H1 (cell line): ENCODE measurements around the gene ACAP3. TPM values are rescaled to one million over a fixed set of nuclear protein-coding genes. Genes with fewer than 3 reads are reported as not detected.

ENCODE experiments used
- CTCF ChIA-PET: fragments of 300-600 bp; sonication (Branson Sonifier 250); formaldehyde crosslinking; loops from one replicate; lab custom pipeline; 2021; ENCODE audit not compliant: partially characterized antibody; lab: Charles Lee
- POLR2A ChIA-PET: fragments of 300-600 bp; sonication (Branson Sonifier 250); formaldehyde crosslinking; loops from one replicate; lab custom pipeline; 2021; ENCODE audit warnings: inconsistent platforms; ENCODE audit not compliant: partially characterized antibody; lab: Charles Lee
- DNase-seq, 2 experiments: peaks; one replicate each; pipeline versions ENCODE4 v3.0.0 to v3.0.0-alpha.2; 2010 to 2022; ENCODE audit warnings: low spot score in 2 of 2, low read depth in 1 of 2, mixed read lengths in 1 of 2
- FAIRE-seq: peaks from 2 replicates; lab custom pipeline; 2011; peaks lifted over from hg19 to GRCh38; lab: Jason Lieb, UNC
- H2AFZ ChIP-seq: 2 replicates; pipeline ENCODE4 v1.8.1; 2012; ENCODE audit warnings: low read length, inconsistent platforms
- H2AK5ac ChIP-seq: 2 replicates; pipeline ENCODE4 v1.6.1; 2013; ENCODE audit warnings: low read depth, low read length
- H2BK120ac ChIP-seq: replicated peaks from 2 replicates; pipeline ENCODE3; 2013; ENCODE audit warnings: low read depth, low read length, inconsistent platforms
- H2BK12ac ChIP-seq: 2 replicates; pipeline ENCODE4 v1.6.1; 2013; ENCODE audit warnings: low read depth, low read length
- H2BK15ac ChIP-seq: 2 replicates; pipeline ENCODE4 v1.6.1; 2013; ENCODE audit warnings: low read length
- H2BK20ac ChIP-seq: 2 replicates; pipeline ENCODE4 v1.6.1; 2013; ENCODE audit warnings: low read length
- H2BK5ac ChIP-seq: 2 replicates; pipeline ENCODE4 v1.6.1; 2013; ENCODE audit warnings: low read depth, low read length
- H3K14ac ChIP-seq: 2 replicates; pipeline ENCODE4 v1.6.1; 2013; ENCODE audit warnings: inconsistent platforms; ENCODE audit not compliant: insufficient read length
- H3K18ac ChIP-seq: 2 replicates; pipeline ENCODE4 v1.6.1; 2013; ENCODE audit warnings: low read length; ENCODE audit errors: extremely low read depth
- H3K23ac ChIP-seq: 2 replicates; pipeline ENCODE4 v1.6.1; 2013; ENCODE audit warnings: inconsistent platforms; ENCODE audit not compliant: insufficient read length
- H3K23me2 ChIP-seq: 2 replicates; pipeline ENCODE4 v1.6.1; 2013; ENCODE audit warnings: low read depth, low read length
- H3K27ac ChIP-seq: 2 replicates; pipeline ENCODE4 v1.6.1; 2011; ENCODE audit warnings: low read depth, low read length, inconsistent platforms
- H3K27me3 ChIP-seq, 4 experiments: replicated peaks in 1 of 4; 1 replicate in 1 of 4; 2 replicates in 3 of 4; pipeline versions ENCODE4 v1.6.1 to v1.8.1; 2011 to 2013; ENCODE audit warnings: low read length in 3 of 4, mild to moderate bottlenecking in 3 of 4, inconsistent platforms in 2 of 4, mixed read lengths in 2 of 4, moderate library complexity in 1 of 4; ENCODE audit not compliant: control insufficient read depth in 3 of 4, insufficient read depth in 3 of 4; ENCODE audit errors: extremely low read depth in 1 of 4
- H3K36me3 ChIP-seq, 4 experiments: 2 replicates each; pipeline versions ENCODE4 v1.6.1 to v1.8.1; 2011 to 2013; ENCODE audit warnings: mild to moderate bottlenecking in 4 of 4, low read length in 3 of 4, moderate library complexity in 2 of 4, control low read depth in 1 of 4, inconsistent platforms in 1 of 4; ENCODE audit not compliant: insufficient read depth in 4 of 4, control insufficient read depth in 2 of 4
- H3K4ac ChIP-seq: replicated peaks from 2 replicates; pipeline ENCODE3; 2013; ENCODE audit warnings: low read length, low read depth, mixed read lengths, inconsistent platforms; ENCODE audit not compliant: insufficient read length
- H3K4me1 ChIP-seq, 4 experiments: replicated peaks in 1 of 4; 1 replicate in 1 of 4; 2 replicates in 3 of 4; pipeline versions ENCODE4 v1.6.1 to v1.8.1; 2011 to 2013; ENCODE audit warnings: low read length in 3 of 4, inconsistent platforms in 2 of 4, mixed read lengths in 1 of 4; ENCODE audit not compliant: insufficient read depth in 4 of 4, control insufficient read depth in 3 of 4
- H3K4me2 ChIP-seq, 2 experiments: 2 replicates each; pipeline versions ENCODE4 v1.6.1 to v1.8.1; 2011 to 2013; ENCODE audit warnings: low read depth in 2 of 2, low read length in 2 of 2, control low read depth in 1 of 2, inconsistent platforms in 1 of 2, mild to moderate bottlenecking in 1 of 2; ENCODE audit not compliant: insufficient read depth in 1 of 2
- H3K4me3 ChIP-seq, 4 experiments: fragments of 200-600, 300-600 bp in 1 of 4; sonication (generic), shearing (Covaris generic), sonication (Bioruptor Twin) in 1 of 4; 2 replicates each; pipeline versions ENCODE4 v1.5.1 to v1.8.1; 2011 to 2016; ENCODE audit warnings: low read length in 4 of 4, low read depth in 3 of 4, control low read depth in 2 of 4, inconsistent platforms in 2 of 4, mild to moderate bottlenecking in 2 of 4, mixed read lengths in 1 of 4, moderate library complexity in 1 of 4; ENCODE audit not compliant: insufficient read depth in 2 of 4; ENCODE audit errors: extremely low read depth in 1 of 4
- H3K56ac ChIP-seq: replicated peaks from 2 replicates; pipeline ENCODE3; 2013; ENCODE audit warnings: low read depth, mild to moderate bottlenecking, mixed read lengths, low read length, inconsistent platforms; ENCODE audit not compliant: insufficient read length
- H3K79me1 ChIP-seq: 2 replicates; pipeline ENCODE4 v1.6.1; 2013; ENCODE audit warnings: low read depth, low read length, control low read depth
- H3K79me2 ChIP-seq, 2 experiments: 2 replicates each; pipeline versions ENCODE4 v1.6.1 to v1.8.1; 2012 to 2013; ENCODE audit warnings: low read length in 2 of 2, mild to moderate bottlenecking in 2 of 2, inconsistent platforms in 1 of 2; ENCODE audit not compliant: insufficient read depth in 2 of 2, control insufficient read depth in 1 of 2
- H3K9ac ChIP-seq, 4 experiments: replicated peaks in 1 of 4; 1 replicate in 1 of 4; 2 replicates in 3 of 4; pipeline versions ENCODE4 v1.6.1 to v1.8.1; 2011 to 2013; ENCODE audit warnings: low read depth in 3 of 4, low read length in 3 of 4, control low read depth in 2 of 4, mild to moderate bottlenecking in 2 of 4, moderate library complexity in 2 of 4, inconsistent platforms in 1 of 4; ENCODE audit errors: extremely low read depth in 1 of 4
- H3K9me3 ChIP-seq, 2 experiments: 2 replicates each; pipeline versions ENCODE4 v1.6.1 to v1.8.1; 2012 to 2013; ENCODE audit warnings: mild to moderate bottlenecking in 2 of 2, moderate library complexity in 2 of 2, control low read depth in 1 of 2, inconsistent platforms in 1 of 2, low read depth in 1 of 2, low read length in 1 of 2, mixed read lengths in 1 of 2; ENCODE audit not compliant: insufficient read depth in 2 of 2
- H4K20me1 ChIP-seq, 2 experiments: replicated peaks in 1 of 2; 2 replicates each; pipeline versions ENCODE3 to v1.8.1; 2011 to 2013; ENCODE audit warnings: inconsistent platforms in 2 of 2, low read length in 2 of 2, mild to moderate bottlenecking in 1 of 2; ENCODE audit not compliant: insufficient read depth in 2 of 2, control insufficient read depth in 1 of 2
- H4K5ac ChIP-seq: 2 replicates; pipeline ENCODE4 v1.6.1; 2013; ENCODE audit warnings: low read length, low read depth, mixed read lengths, inconsistent platforms; ENCODE audit not compliant: insufficient read length
- H4K8ac ChIP-seq: 2 replicates; pipeline ENCODE4 v1.8.0; 2013; ENCODE audit warnings: mild to moderate bottlenecking, moderate library complexity, low read length, inconsistent platforms; ENCODE audit not compliant: insufficient read depth; ENCODE audit errors: extremely low read depth
- H4K91ac ChIP-seq: replicated peaks from 2 replicates; pipeline ENCODE3; 2013; ENCODE audit warnings: low read length, mixed read lengths, inconsistent platforms; ENCODE audit not compliant: insufficient read length
- CREB1 ChIP-seq: IDR thresholded peaks from 2 replicates; pipeline ENCODE4 v1.6.1; 2012; ENCODE audit warnings: inconsistent platforms
- POLR2AphosphoS5 ChIP-seq: IDR thresholded peaks from 2 replicates; pipeline ENCODE4 v1.6.1; 2011; ENCODE audit warnings: low read depth, low read length
- SP2 ChIP-seq: IDR thresholded peaks from 2 replicates; pipeline ENCODE4 v1.6.1; 2012; ENCODE audit warnings: mild to moderate bottlenecking, low read length, inconsistent platforms
- WGBS, 2 experiments: shearing (Covaris generic) in 1 of 2; methylation state at CpG; one replicate each; pipeline versions ENCODE4 v1.1.6 to v1.1.7; 2013 to 2015; ENCODE audit warnings: low lambda C conversion rate in 2 of 2, mixed read lengths in 2 of 2, inconsistent platforms in 1 of 2, low coverage in 1 of 2, missing lambda C conversion rate in 1 of 2; ENCODE audit not compliant: insufficient replicate concordance in 2 of 2, insufficient coverage in 1 of 2, insufficient read length in 1 of 2; ENCODE audit errors: extremely low coverage in 1 of 2, missing lambda C conversion rate in 1 of 2; 5-methylcytosine and 5-hydroxymethylcytosine counted together
- polyA plus RNA-seq, 7 experiments: library from polyadenylated mRNA; depleted of rRNA in 3 of 7; stranded (reverse) in 5 of 7; unstranded in 2 of 7; fragments of >200 nt in 5 of 7; fragments of 200-250 nt in 2 of 7; gene quantifications; 1 replicate in 5 of 7; 2 replicates in 1 of 7; 4 replicates in 1 of 7; pipeline versions ENCODE4 v1.2.1 to v1.2.3, GENCODE V29; 2011 to 2013; ENCODE audit warnings: missing spikeins in 2 of 7, mixed read lengths in 2 of 7
- total RNA-seq: library from RNA; stranded (reverse); fragmentation: NEBNext Ultra II Directional; extraction: Animal tissue kit (Norgen Biotek cat#: 25700); gene quantifications from 2 replicates; pipeline ENCODE4 v1.2.1, GENCODE V29; 2021

The ACAP3 gene
- total and polyA plus RNA-seq, 2 of the 8 experiments (the other 6 are each of a cell fraction or from before 2014, with no cell fraction given) = 14.8 to 28.3 TPM

DNA sequence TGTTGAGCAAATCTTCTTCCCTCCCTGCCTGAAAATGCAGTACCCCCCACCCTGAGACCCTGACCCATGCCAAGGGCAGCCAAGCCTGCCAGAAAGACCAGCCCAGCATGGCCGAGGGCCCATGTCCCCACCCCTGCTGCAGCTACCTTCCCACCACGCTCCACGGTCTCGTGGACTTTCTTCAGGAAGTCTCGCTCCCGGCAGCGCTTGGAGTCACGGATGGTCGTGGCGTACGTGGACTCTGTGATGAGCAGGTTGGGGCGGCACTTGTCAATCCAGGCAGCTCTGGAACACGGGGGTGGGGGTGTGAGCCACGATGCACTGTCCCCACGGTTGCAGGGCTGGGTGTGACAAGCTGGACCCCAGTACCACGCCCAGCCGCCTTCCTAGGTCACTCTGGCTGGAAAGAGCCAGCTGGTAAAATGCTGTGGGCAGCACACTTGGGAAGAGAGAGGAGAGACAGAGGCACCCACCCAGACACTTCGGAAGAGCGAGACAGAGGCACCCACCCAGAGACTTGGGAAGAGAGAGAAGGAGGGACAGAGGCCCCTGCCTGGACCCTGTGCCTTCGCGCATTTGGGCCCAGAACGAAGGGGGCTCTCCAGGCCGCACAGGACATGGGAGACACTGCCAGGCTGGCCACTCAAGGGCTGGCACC is 7.1 kb upstream of the ACAP3 start:
- Histone ChIP-seq H4K20me1 (peaks cover 10 to 23% of the 10 kb centered on the region in 2 experiments), H2BK15ac (peak overlapping the region; percentile 92; the same call in 1 of the 2 replicates), H3K23me2 (no peaks in the 10 kb centered on the region; the same call in 1 of the 2 replicates), H3K27ac (0 out of 2 replicates have a peak overlapping the region, but pooled peaks have one; percentile 41), H4K5ac (peak overlapping the region; percentile 44), H3K56ac (no peak overlapping the region), H2BK5ac (0 out of 2 replicates have a peak overlapping the region, but pooled peaks have one; percentile 48), H3K9ac (peak overlapping the region in 1 of 4 experiments; percentile 6; a peak in 1 of 7 replicates), H3K4me1 (peaks cover 0 to 15% (median 6%) of the 10 kb centered on the region in 4 experiments; a peak in 6 of 7 replicates), H2BK12ac (peak overlapping the region; percentile 50; the same call in 1 of the 2 replicates), H3K23ac (no peak overlapping the region), H4K91ac (peak overlapping the region; percentile 82), H3K4ac (peak overlapping the region; percentile 39), H3K9me3 (no peaks in the 10 kb centered on the region), H3K27me3 (no peaks in the 10 kb centered on the region), H3K4me2 (peak overlapping the region; percentile 33 to 48; a peak in 2 of 4 replicates), H2BK120ac (no peak overlapping the region), H2AFZ (no peak overlapping the region), H3K79me1 (peaks cover 10% of the 10 kb centered on the region), H2BK20ac (no peak overlapping the region), H3K4me3 (no peak overlapping the region), H3K18ac (peak overlapping the region; percentile 90; the same call in 1 of the 2 replicates), H4K8ac (no peak overlapping the region), H2AK5ac (peak overlapping the region; percentile 60; the same call in 1 of the 2 replicates), H3K79me2 (peaks cover 0 to 10% of the 10 kb centered on the region in 2 experiments; a peak in 2 of 4 replicates), H3K36me3 (peaks cover 17 to 50% (median 40%) of the 10 kb centered on the region in 4 experiments), H3K14ac (no peak overlapping the region)
- TF ChIP-seq POLR2AphosphoS5 = peak; percentile 19; the same call in 1 of the 2 replicates
- no peak for TF ChIP-seq CREB1
- TF ChIP-seq SP2 = no peak
- 95% methylated on average over 22 of the region's 23 CpGs; no CpG with 5 or more reads in 1 of the 2 experiments for WGBS, 2 experiments
- CTCF ChIA-PET = interaction anchor here (0.7 to 1.7 kb wide), 7 partner anchors 8 to 57 kb away, joined by 3 to 5 read pairs (median 3); no protein-coding TSS in a partner anchor
- no peak for DNase-seq
- FAIRE-seq = no peak
- POLR2A ChIA-PET = interaction anchor here (0.9 to 10.1 kb wide), 11 partner anchors 10 to 78 kb away, joined by 3 to 134 read pairs (median 5); partner anchors contain the start of gene TAS1R3
